Fibroblast of pulmonary artery (primary cell): ENCODE data around the gene RFX5.
A peak's percentile ranks its signal among the peaks of the same experiment; 100 is the strongest.

Experiments used
- DNase-seq: peaks from one replicate; pipeline ENCODE4 v3.0.0-alpha.2; 2010; ENCODE audit warnings: low read depth
- H3K4me3 ChIP-seq: replicated peaks from 2 replicates; pipeline ENCODE4 v1.5.1; 2011; ENCODE audit warnings: low read depth, mild to moderate bottlenecking, control low read depth, low read length, moderate library complexity
- TF ChIP-seq, protein P1 (sequence below): IDR thresholded peaks from 2 replicates; pipeline ENCODE4 v1.5.1; 2011; ENCODE audit warnings: mild to moderate bottlenecking, control low read depth, low read length, inconsistent platforms; ENCODE audit errors: missing control alignments

Gene RFX5

DNA sequence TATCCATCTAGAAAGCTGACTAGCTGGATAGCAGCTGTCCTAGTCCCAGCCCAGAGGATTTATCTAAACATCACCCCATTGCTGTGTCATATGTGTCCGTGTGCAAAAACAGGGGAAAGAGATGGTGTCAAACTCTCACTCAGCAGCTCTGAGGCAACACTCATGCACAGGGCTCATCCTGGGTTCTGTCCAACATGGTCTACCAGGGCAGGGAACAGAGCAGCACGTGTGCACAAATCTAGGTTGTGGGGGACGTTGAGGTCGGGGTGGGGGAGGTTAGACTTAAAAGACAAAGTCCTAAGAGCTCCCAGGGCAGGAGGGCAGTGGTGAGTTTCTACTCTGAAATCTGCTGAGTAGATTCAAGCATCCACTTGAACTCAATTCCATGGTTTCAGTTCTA, 36.0 kb downstream of the RFX5 start:
- TF ChIP-seq, protein P1, sequence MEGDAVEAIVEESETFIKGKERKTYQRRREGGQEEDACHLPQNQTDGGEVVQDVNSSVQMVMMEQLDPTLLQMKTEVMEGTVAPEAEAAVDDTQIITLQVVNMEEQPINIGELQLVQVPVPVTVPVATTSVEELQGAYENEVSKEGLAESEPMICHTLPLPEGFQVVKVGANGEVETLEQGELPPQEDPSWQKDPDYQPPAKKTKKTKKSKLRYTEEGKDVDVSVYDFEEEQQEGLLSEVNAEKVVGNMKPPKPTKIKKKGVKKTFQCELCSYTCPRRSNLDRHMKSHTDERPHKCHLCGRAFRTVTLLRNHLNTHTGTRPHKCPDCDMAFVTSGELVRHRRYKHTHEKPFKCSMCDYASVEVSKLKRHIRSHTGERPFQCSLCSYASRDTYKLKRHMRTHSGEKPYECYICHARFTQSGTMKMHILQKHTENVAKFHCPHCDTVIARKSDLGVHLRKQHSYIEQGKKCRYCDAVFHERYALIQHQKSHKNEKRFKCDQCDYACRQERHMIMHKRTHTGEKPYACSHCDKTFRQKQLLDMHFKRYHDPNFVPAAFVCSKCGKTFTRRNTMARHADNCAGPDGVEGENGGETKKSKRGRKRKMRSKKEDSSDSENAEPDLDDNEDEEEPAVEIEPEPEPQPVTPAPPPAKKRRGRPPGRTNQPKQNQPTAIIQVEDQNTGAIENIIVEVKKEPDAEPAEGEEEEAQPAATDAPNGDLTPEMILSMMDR, result no peak
- no peak overlapping the region for H3K4me3 ChIP-seq

DNA sequence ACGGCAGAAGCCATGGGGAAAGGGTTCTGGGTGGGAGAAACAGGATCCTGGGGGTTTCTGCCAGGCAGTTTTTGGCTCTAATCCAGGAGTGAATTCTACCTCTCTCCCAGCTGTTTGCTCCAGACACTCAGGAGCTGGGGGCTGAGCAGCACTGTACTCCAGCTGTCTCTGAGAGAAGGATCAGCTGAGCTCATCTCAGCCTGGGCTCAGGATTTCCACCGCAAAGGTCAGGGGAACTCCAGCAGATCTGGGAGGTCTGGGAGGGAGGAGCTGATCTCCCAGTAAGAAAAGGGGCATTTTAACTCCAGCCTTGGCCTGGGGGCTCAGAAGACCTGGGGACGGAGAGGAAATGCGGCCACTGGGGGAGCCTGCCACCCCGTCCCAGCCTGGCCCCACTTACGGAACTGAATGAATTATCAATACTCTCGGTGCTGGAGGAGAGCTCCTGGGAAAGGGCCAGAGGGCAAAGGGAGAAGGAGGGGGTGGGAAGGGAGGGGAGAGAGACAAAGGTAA, 37.2 kb downstream of the RFX5 start:
- DNase-seq, result peak; percentile 67
- no peak overlapping the region for H3K4me3 ChIP-seq
- TF ChIP-seq, protein P1, result no peak

More for the DNA sequence above, 36.0 kb downstream of the RFX5 start:
- peak; percentile 28 for DNase-seq

DNA sequence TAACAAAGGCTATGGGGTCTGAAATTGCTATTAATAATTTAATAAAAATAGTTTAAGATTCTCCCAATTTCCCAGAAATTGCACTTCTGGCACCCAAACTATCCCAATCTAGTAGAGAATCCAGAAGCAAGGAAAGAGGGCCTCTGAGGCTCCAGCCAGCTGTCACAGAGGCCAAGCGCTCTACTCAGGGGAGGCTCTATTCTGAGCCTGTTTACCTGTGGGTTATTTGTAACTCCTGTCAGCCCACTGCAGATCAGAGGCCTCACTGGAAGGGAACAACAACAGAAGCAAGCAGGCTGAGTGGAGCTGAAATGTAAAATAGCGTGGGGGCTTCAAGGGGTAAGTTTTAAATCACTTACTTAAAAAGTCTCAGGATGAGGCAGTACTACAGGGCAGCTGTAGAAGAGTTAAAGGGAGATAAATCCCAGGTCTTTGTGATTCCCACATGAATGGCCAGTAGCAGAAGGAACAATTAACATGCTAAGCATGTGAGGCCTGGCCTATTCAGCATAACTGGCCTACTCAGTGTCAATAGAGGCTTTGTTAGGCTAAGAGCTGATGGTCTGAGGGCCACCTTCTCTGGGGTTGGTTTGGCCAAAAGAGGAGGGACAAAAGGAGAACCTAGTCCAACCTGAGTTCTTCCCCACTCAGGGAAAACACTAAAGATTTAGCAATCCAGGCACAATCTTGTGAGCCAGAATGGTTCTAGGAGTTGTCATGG, 52.1 kb downstream of the RFX5 start:
- TF ChIP-seq, protein P1, result no peak
- H3K4me3 ChIP-seq, result no peak overlapping the region
- DNase-seq, result no peak

DNA sequence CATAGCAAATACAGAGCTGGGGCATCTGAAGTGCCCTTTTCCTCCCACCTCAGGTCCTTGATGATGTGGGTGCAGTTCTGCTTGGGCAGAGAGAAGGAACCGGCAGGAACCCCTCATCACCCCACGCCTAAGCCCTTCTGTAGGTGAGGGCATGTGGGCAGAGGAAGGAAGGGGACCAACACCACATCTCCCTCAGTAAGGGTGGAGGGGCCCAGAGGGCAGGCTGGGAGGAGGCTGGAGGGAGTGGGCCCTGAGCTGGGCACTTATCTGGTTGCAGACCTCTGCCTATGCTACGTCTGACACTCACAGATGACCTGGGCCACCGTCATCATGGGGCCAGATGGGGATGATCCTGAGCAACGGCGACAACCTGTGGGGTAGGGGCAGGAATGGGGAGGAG, 54.0 kb downstream of the RFX5 start:
- no peak for DNase-seq
- TF ChIP-seq, protein P1, result no peak
- H3K4me3 ChIP-seq, result no peak overlapping the region

DNA sequence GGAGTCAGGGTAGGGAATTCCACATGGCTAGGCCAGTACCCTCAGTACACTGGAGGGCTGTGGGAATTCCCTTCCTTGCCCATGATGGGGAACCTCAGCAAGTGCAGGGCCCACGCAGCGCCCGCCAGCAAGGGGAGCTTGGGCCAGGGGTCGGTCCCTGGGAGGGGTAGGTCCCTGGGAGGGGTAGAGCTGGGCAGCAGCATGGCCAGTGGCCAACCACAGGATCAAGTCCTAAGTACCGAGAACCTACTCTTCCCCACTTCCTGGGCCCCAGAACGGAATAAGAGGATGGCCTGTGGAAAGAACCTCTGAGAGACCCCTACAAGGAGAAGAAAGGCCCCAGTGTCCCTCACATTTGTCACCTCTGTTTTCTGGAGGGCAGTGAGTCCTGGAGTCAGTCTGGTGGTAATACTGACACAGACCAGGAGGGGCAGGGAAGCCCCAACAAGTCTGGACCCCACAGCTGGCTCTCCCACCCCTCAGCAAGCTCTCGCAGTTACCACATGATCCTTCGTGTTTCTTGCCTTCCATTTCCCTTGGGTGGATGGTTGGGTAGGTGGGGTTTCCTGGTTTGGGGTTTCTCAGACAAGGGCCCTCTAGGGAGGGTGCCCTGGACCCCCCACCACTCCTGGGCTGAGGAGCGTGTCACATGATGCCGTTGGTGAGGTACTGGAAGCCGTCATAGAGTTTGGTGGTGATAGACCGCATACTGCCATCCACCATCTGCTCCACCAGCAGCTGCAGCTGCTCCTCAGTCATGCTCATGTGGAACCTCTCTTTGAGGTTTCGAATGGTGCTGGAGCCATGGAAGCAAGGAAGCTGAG, 54.6 kb downstream of the RFX5 start:
- H3K4me3 ChIP-seq, result no peak overlapping the region
- TF ChIP-seq, protein P1, result no peak
- no peak for DNase-seq

DNA sequence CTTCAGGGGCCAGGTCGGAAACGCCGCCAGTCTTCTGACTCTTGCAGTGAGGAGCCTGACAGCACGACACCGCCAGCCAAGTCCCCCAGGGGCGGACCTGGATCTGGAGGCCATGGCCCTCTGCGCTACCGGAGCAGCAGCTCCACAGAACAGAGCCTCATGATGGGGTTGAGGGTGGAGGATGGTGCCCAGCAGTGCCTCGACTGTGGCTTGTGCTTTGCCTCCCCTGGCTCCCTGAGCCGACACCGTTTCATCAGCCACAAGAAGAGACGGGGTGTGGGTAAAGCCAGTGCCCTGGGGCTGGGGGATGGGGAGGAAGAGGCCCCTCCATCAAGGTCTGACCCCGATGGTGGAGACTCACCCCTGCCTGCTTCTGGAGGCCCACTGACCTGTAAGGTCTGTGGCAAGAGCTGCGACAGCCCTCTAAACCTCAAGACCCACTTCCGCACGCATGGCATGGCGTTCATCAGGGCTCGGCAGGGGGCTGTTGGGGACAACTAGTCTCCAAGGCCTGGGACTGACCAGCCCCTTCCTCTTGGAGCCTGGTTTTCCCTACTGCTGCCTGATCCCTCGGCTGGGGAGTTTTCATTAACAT, 56.2 kb downstream of the RFX5 start:
- TF ChIP-seq, protein P1, result no peak
- H3K4me3 ChIP-seq, result no peak overlapping the region
- DNase-seq, result no peak
